Mucosa of rectum (tissue), 2 donors: ENCODE measurements around the gene PTPN3.
"Not testable (repeated sequence)": the region's sequence is repeated elsewhere in the genome, so short reads cannot be mapped to it uniquely, and the experiment has no call there.

Experiments
- H3K27ac ChIP-seq, 2 donors: one replicate each; pipeline ENCODE4 v1.7.0; 2013; ENCODE audit warnings: inconsistent platforms in 2 of 2, low read depth in 2 of 2, low read length in 2 of 2
- H3K27me3 ChIP-seq, 2 donors: one replicate each; pipeline ENCODE4 v1.7.0; 2013; ENCODE audit warnings: low read length in 2 of 2; ENCODE audit not compliant: control insufficient read depth in 2 of 2, insufficient read depth in 2 of 2
- H3K36me3 ChIP-seq, 2 donors: one replicate each; pipeline ENCODE4 v1.7.0; 2013; ENCODE audit warnings: low read length in 2 of 2; ENCODE audit not compliant: control insufficient read depth in 2 of 2, insufficient read depth in 2 of 2
- H3K4me1 ChIP-seq, 2 donors: one replicate each; pipeline ENCODE4 v1.7.0; 2013; ENCODE audit warnings: low read length in 2 of 2, mild to moderate bottlenecking in 1 of 2; ENCODE audit not compliant: control insufficient read depth in 2 of 2, insufficient read depth in 2 of 2
- H3K4me3 ChIP-seq, 2 donors: one replicate each; pipeline ENCODE4 v1.7.0; 2013; ENCODE audit warnings: low read length in 2 of 2
- H3K9ac ChIP-seq, 2 donors: one replicate each; pipeline ENCODE4 v1.7.0; 2013; ENCODE audit warnings: low read length in 2 of 2, low read depth in 1 of 2, mild to moderate bottlenecking in 1 of 2
- H3K9me3 ChIP-seq, 2 donors: one replicate each; pipeline ENCODE4 v1.7.0; 2013; ENCODE audit warnings: low read length in 2 of 2; ENCODE audit not compliant: control insufficient read depth in 2 of 2
- donor health status: healthy.
- donor health status: Normal muscosa, but diverticular disease.

Gene PTPN3

GRCh38 chr9:109355564-109356297 is 142.4 kb downstream of the PTPN3 start:
- H3K4me3 ChIP-seq = no peak overlapping the region
- no peak overlapping the region for H3K27ac ChIP-seq
- peaks cover 0 to 2% of the 10 kb centered on the region in 2 donors for H3K4me1 ChIP-seq
- H3K9me3 ChIP-seq = no peaks in the 10 kb centered on the region
- no peaks in the 10 kb centered on the region for H3K27me3 ChIP-seq
- no peak overlapping the region for H3K9ac ChIP-seq
- no peaks in the 10 kb centered on the region for H3K36me3 ChIP-seq

GRCh38 chr9:109354190-109354589 is 143.9 kb downstream of the PTPN3 start:
- peaks cover 0 to 2% of the 10 kb centered on the region in 2 donors for H3K4me1 ChIP-seq
- H3K36me3 ChIP-seq = no peaks in the 10 kb centered on the region
- no peak overlapping the region for H3K4me3 ChIP-seq
- no peaks in the 10 kb centered on the region for H3K9me3 ChIP-seq
- H3K27ac ChIP-seq = no peak overlapping the region
- H3K9ac ChIP-seq = no peak overlapping the region
- H3K27me3 ChIP-seq = no peaks in the 10 kb centered on the region

- no peaks in the 10 kb centered on the region for H3K36me3 ChIP-seq
Observed at GRCh38 chr9:109351032-109351431, 147.1 kb downstream of the PTPN3 start.

GRCh38 chr9:109349421-109349846 is 148.7 kb downstream of the PTPN3 start:
- peaks cover 0 to 10% of the 10 kb centered on the region in 2 donors for H3K4me1 ChIP-seq
- H3K4me3 ChIP-seq = no peak overlapping the region
- H3K36me3 ChIP-seq = no peaks in the 10 kb centered on the region
- no peak overlapping the region for H3K9ac ChIP-seq
- H3K27me3 ChIP-seq = no peaks in the 10 kb centered on the region
- no peaks in the 10 kb centered on the region for H3K9me3 ChIP-seq
- no peak overlapping the region for H3K27ac ChIP-seq

More at GRCh38 chr9:109351032-109351431, 147.1 kb downstream of the PTPN3 start:
- no peaks in the 10 kb centered on the region for H3K27me3 ChIP-seq
- no peaks in the 10 kb centered on the region for H3K9me3 ChIP-seq
- H3K27ac ChIP-seq = no peak overlapping the region
- no peak overlapping the region for H3K9ac ChIP-seq
- no peaks in the 10 kb centered on the region for H3K4me1 ChIP-seq
- no peak overlapping the region for H3K4me3 ChIP-seq

GRCh38 chr9:109346904-109347303 is 151.2 kb downstream of the PTPN3 start:
- no peak overlapping the region for H3K4me3 ChIP-seq
- no peaks in the 10 kb centered on the region for H3K9me3 ChIP-seq
- H3K9ac ChIP-seq = no peak overlapping the region
- H3K36me3 ChIP-seq = no peaks in the 10 kb centered on the region
- H3K4me1 ChIP-seq = peaks cover 0 to 10% of the 10 kb centered on the region in 2 donors
- H3K27ac ChIP-seq = no peak overlapping the region
- H3K27me3 ChIP-seq = no peaks in the 10 kb centered on the region

- Histone ChIP-seq H3K36me3 (no peaks in the 10 kb centered on the region), H3K9me3 (no peaks in the 10 kb centered on the region), H3K9ac (peak overlapping the region in 1 of 2 donors; percentile 57), H3K27me3 (no peaks in the 10 kb centered on the region), H3K4me1 (peaks cover 0 to 10% of the 10 kb centered on the region in 2 donors), H3K4me3 (peak overlapping the region in 1 of 2 donors; percentile 14), H3K27ac (peak overlapping the region; percentile 57 to 74)
Observed at GRCh38 chr9:109344866-109345265, 153.2 kb downstream of the PTPN3 start.

GRCh38 chr9:109342878-109343277 is 155.2 kb downstream of the PTPN3 start:
- H3K27me3 ChIP-seq = no peaks in the 10 kb centered on the region
- no peaks in the 10 kb centered on the region for H3K9me3 ChIP-seq
- no peak overlapping the region for H3K27ac ChIP-seq

GRCh38 chr9:109341561-109341960 is 156.5 kb downstream of the PTPN3 start:
- no peak overlapping the region for H3K9ac ChIP-seq
- H3K4me3 ChIP-seq = no peak overlapping the region
- H3K27ac ChIP-seq = no peak overlapping the region
- H3K4me1 ChIP-seq = peaks cover 0 to 10% of the 10 kb centered on the region in 2 donors
- H3K27me3 ChIP-seq = no peaks in the 10 kb centered on the region
- no peaks in the 10 kb centered on the region for H3K9me3 ChIP-seq
- no peaks in the 10 kb centered on the region for H3K36me3 ChIP-seq

More at GRCh38 chr9:109342878-109343277, 155.2 kb downstream of the PTPN3 start:
- Histone ChIP-seq H3K9ac (no peak overlapping the region), H3K4me1 (peaks cover 0 to 10% of the 10 kb centered on the region in 2 donors), H3K36me3 (no peaks in the 10 kb centered on the region), H3K4me3 (no peak overlapping the region)

- not testable (repeated sequence) for H3K27me3 ChIP-seq, H3K36me3 ChIP-seq, H3K4me3 ChIP-seq, H3K9me3 ChIP-seq, H3K27ac ChIP-seq, H3K9ac ChIP-seq
- H3K4me1 ChIP-seq = peaks cover 0 to 10% of the 10 kb centered on the region in 2 donors
Observed at GRCh38 chr9:109340979-109341378, 157.1 kb downstream of the PTPN3 start.

GRCh38 chr9:109336409-109336808 is 161.7 kb downstream of the PTPN3 start:
- peaks cover 0 to 4% of the 10 kb centered on the region in 2 donors for H3K4me1 ChIP-seq
- no peak overlapping the region for H3K27ac ChIP-seq
- H3K27me3 ChIP-seq = no peaks in the 10 kb centered on the region
- no peak overlapping the region for H3K4me3 ChIP-seq
- no peaks in the 10 kb centered on the region for H3K9me3 ChIP-seq
- no peak overlapping the region for H3K9ac ChIP-seq
- no peaks in the 10 kb centered on the region for H3K36me3 ChIP-seq
